K562 treated with DMSO at 1 percent for 24 hours (cell line): Measurements from ENCODE around the gene MUC3A. TPM values are rescaled to one million over a fixed set of nuclear protein-coding genes. Genes with fewer than 3 reads are reported as not detected.

Source experiments
- total RNA-seq: library from RNA; unstranded; fragments of 300-600 nt; gene quantifications from 2 replicates; pipeline ENCODE4 v1.2.3, GENCODE V29; 2022; ENCODE audit warnings: low read depth; ENCODE audit not compliant: insufficient read depth

MUC3A gene
- total RNA-seq = 1.3 and 2.5 TPM in 2 replicates

GRCh38 chr7:100949227-100949932 lies at the start of gene MUC3A:
TSS of gene MUC3A (plus strand) at chr7:100949534. CDS start at chr7:100949625, 91 bp downstream.

GRCh38 chr7:100969066-100969615 lies 19.8 kb downstream of the MUC3A start, which contains the start of gene MUC12:
TSS of gene MUC12 (plus strand) at chr7:100969565. CDS start at chr7:100969623, 58 bp downstream.

Other genes with a start within 250 kb of the MUC3A start
- gene POP7, start 243.4 kb upstream of the MUC3A start, total RNA-seq = 93.6 and 108 TPM in 2 replicates
- not detected in 2 replicates for gene EPO, start 229.1 kb upstream of the MUC3A start, total RNA-seq
- gene ZAN, start 215.9 kb upstream of the MUC3A start, total RNA-seq = not detected in 2 replicates
- 53.8 and 54.0 TPM in 2 replicates for gene EPHB4, start 122.0 kb upstream of the MUC3A start, total RNA-seq
- gene SLC12A9, start 96.8 kb upstream of the MUC3A start, total RNA-seq = 16.7 and 17.7 TPM in 2 replicates
- gene TRIP6, start 82.1 kb upstream of the MUC3A start, total RNA-seq = 77.8 and 85.2 TPM in 2 replicates
- 126 and 134 TPM in 2 replicates for gene SRRT, start 74.4 kb upstream of the MUC3A start, total RNA-seq
- gene UFSP1, start 59.8 kb upstream of the MUC3A start, total RNA-seq = 3.2 TPM in 1 of 2 replicates, not detected in the other
- gene ACHE, start 53.6 kb upstream of the MUC3A start, total RNA-seq = 3.3 and 3.7 TPM in 2 replicates
- gene MUC12, start 20.0 kb downstream of the MUC3A start, total RNA-seq = 1.5 TPM in 1 of 2 replicates, not detected in the other
- gene MUC17, start 70.5 kb downstream of the MUC3A start, total RNA-seq = not detected in 2 replicates
- 23.1 and 23.6 TPM in 2 replicates for gene TRIM56, start 135.9 kb downstream of the MUC3A start, total RNA-seq
- gene SERPINE1, start 177.6 kb downstream of the MUC3A start, total RNA-seq = 2.8 and 3.3 TPM in 2 replicates
- 101 and 118 TPM in 2 replicates for gene AP1S1, start 204.9 kb downstream of the MUC3A start, total RNA-seq
- gene VGF, start 216.0 kb downstream of the MUC3A start, total RNA-seq = 0.91 and 1.0 TPM in 2 replicates
- gene NAT16, start 230.8 kb downstream of the MUC3A start, total RNA-seq = 0.16 TPM in 1 of 2 replicates, not detected in the other